Kasumi-1 (cell line): ENCODE measurements around the gene STAB2.
A peak's percentile ranks its signal among the peaks of the same experiment; 100 is the strongest.

Experiments
- DNase-seq, 2 experiments: peaks; one replicate each; lab custom pipeline; 2025; lab: John Stamatoyannopoulos, UW

The STAB2 gene

GRCh38 chr12:103586791-103587370 lies at the start of gene STAB2:
TSS of gene STAB2 (plus strand) at chr12:103587273. CDS start at chr12:103587477, 204 bp downstream.
- DNase-seq: no peak

GRCh38 chr12:103538397-103538796 lies 48.7 kb upstream of the STAB2 start:
- DNase-seq: no peak

- no peak for DNase-seq
Measured at GRCh38 chr12:103540319-103540718, 46.8 kb upstream of the STAB2 start.

- DNase-seq: no peak
Measured at GRCh38 chr12:103542078-103542477, 45.0 kb upstream of the STAB2 start.

GRCh38 chr12:103546959-103547358 lies 40.1 kb upstream of the STAB2 start:
- no peak for DNase-seq

GRCh38 chr12:103547376-103547775 lies 39.7 kb upstream of the STAB2 start:
- no peak for DNase-seq

GRCh38 chr12:103547929-103548328 lies 39.1 kb upstream of the STAB2 start:
- no peak for DNase-seq

- DNase-seq: peak; percentile 52 to 68
Measured at GRCh38 chr12:103548622-103549601, 38.2 kb upstream of the STAB2 start.

- no peak for DNase-seq
Measured at GRCh38 chr12:103556890-103557627, 30.0 kb upstream of the STAB2 start.

GRCh38 chr12:103557628-103558010 lies 29.5 kb upstream of the STAB2 start:
- DNase-seq: no peak

GRCh38 chr12:103558879-103559278 lies 28.2 kb upstream of the STAB2 start:
- DNase-seq: no peak

- no peak for DNase-seq
Measured at GRCh38 chr12:103560604-103561101, 26.4 kb upstream of the STAB2 start.

- no peak for DNase-seq
Measured at GRCh38 chr12:103561174-103561573, 25.9 kb upstream of the STAB2 start.

- DNase-seq: no peak
Measured at GRCh38 chr12:103566398-103566797, 20.7 kb upstream of the STAB2 start.

GRCh38 chr12:103569278-103569677 lies 17.8 kb upstream of the STAB2 start:
- DNase-seq: no peak

- DNase-seq: no peak
Measured at GRCh38 chr12:103571286-103571685, 15.8 kb upstream of the STAB2 start.

GRCh38 chr12:103572312-103573045 lies 14.6 kb upstream of the STAB2 start:
- DNase-seq: no peak

GRCh38 chr12:103573185-103573584 lies 13.9 kb upstream of the STAB2 start:
- DNase-seq: no peak

- DNase-seq: no peak
Measured at GRCh38 chr12:103578926-103579325, 8.1 kb upstream of the STAB2 start.

GRCh38 chr12:103580026-103580425 lies 7.0 kb upstream of the STAB2 start:
- no peak for DNase-seq

GRCh38 chr12:103583008-103583407 lies 4.1 kb upstream of the STAB2 start:
- no peak for DNase-seq

GRCh38 chr12:103586132-103586531 lies 941 bp upstream of the STAB2 start:
- DNase-seq: no peak
